Uterus (tissue), 4 donors: Measurements from ENCODE around the gene PWP1. TPM values are rescaled to one million over a fixed set of nuclear protein-coding genes. Genes with fewer than 3 reads are reported as not detected.

Source experiments
- DNase-seq, 2 donors: peaks; one replicate each; pipeline ENCODE4 v3.0.0-alpha.2; 2019 to 2020
- H3K27ac ChIP-seq, 2 donors: fragments of 200-600 bp; sonication (generic); 1 replicate in 1 of 2; 2 replicates in 1 of 2; pipeline ENCODE4 v1.5.1; 2016 to 2018
- H3K27me3 ChIP-seq, 2 donors: fragments of 200-600 bp; sonication (generic); one replicate each; pipeline ENCODE4 v1.5.1; 2018 to 2019; ENCODE audit warnings: control low read depth in 1 of 2
- H3K36me3 ChIP-seq, 2 donors: fragments of 200-600 bp; sonication (generic); one replicate each; pipeline ENCODE4 v1.5.1; 2019; ENCODE audit warnings: control low read depth in 1 of 2
- H3K4me1 ChIP-seq, 2 donors: fragments of 200-600 bp; sonication (generic); one replicate each; pipeline ENCODE4 v1.5.1; 2018 to 2019; ENCODE audit warnings: control low read depth in 1 of 2
- H3K4me3 ChIP-seq, 2 donors: fragments of 200-600 bp; sonication (generic); 1 replicate in 1 of 2; 2 replicates in 1 of 2; pipeline ENCODE4 v1.5.1; 2018 to 2019; ENCODE audit warnings: mild to moderate bottlenecking in 1 of 2
- H3K9me3 ChIP-seq, 2 donors: fragments of 200-600 bp; sonication (generic); one replicate each; pipeline ENCODE4 v1.5.1; 2019; ENCODE audit warnings: control low read depth in 1 of 2
- CTCF ChIP-seq, 4 experiments: fragments of 200-600 bp in 2 of 4; fragments of 450-650 bp in 2 of 4; sonication (generic) in 2 of 4; IDR thresholded peaks; one replicate each; pipeline ENCODE4 v1.5.1; 2016 to 2019; ENCODE audit warnings: antibody characterized with exemption in 4 of 4, mild to moderate bottlenecking in 2 of 4, moderate library complexity in 1 of 4
- POLR2A ChIP-seq, 2 donors: fragments of 450-650 bp; IDR thresholded peaks; one replicate each; pipeline ENCODE4 v1.6.1; 2016; ENCODE audit warnings: antibody characterized with exemption in 2 of 2, mild to moderate bottlenecking in 1 of 2, moderate library complexity in 1 of 2
- intact Hi-C: fragments of 100-400 bp; cut with DNase I; formaldehyde crosslinking; loops from one replicate; pipeline ENCODE4 v1.15.1; 2023; ENCODE audit warnings: low total_unique reads
- total RNA-seq, 4 donors: library from RNA; depleted of rRNA in 3 of 4; stranded (reverse); fragments of >200 nt in 3 of 4; gene quantifications; one replicate each; pipeline versions ENCODE4 v1.1.0 to v1.2.4, GENCODE V29; 2014 to 2023
- donor health status: DM: yes; HTN: yes; CAD: no.

PWP1 gene
- total RNA-seq, 4 donors from 2014 or later = 28.6 to 80.9 (median 63.5) TPM

DNA sequence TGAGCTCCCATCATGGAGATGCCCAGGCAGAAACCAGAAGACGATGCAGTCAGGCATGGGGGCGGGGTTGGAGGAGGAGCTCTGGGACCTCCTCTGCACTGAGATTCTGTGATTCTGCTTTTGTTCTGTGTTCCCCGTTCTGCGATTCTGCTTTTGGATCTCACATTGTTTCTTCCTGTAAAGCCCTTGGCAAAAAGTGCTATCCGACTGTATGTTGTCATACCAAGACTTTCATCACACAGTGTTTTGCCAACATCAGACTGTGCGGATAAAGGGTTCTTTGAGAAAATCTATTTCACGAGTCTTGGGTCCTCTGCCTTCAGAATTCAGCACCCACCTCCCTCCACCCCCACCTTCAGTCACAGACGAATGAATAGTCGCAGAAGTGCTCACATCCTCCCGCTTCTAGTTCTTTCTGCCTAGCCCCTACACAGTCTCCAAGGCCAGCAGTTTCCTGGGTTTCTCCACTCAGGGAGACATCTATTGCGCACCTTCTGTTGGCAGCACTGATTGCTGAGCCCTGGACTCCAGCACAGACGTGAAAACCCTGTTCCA is 24.7 kb upstream of the PWP1 start:
- no peak overlapping the region for H3K27ac ChIP-seq
- intact Hi-C loops = no loop called here
- no peak overlapping the region for H3K4me3 ChIP-seq
- DNase-seq = no peak
- no peaks in the 10 kb centered on the region for H3K4me1 ChIP-seq
- H3K36me3 ChIP-seq = no peaks in the 10 kb centered on the region
- H3K9me3 ChIP-seq = no peaks in the 10 kb centered on the region
- TF ChIP-seq POLR2A (IDR thresholded peaks at IDR 0.05) = no peak
- no peak for TF ChIP-seq CTCF (IDR thresholded peaks at IDR 0.05)
- H3K27me3 ChIP-seq = no peaks in the 10 kb centered on the region

DNA sequence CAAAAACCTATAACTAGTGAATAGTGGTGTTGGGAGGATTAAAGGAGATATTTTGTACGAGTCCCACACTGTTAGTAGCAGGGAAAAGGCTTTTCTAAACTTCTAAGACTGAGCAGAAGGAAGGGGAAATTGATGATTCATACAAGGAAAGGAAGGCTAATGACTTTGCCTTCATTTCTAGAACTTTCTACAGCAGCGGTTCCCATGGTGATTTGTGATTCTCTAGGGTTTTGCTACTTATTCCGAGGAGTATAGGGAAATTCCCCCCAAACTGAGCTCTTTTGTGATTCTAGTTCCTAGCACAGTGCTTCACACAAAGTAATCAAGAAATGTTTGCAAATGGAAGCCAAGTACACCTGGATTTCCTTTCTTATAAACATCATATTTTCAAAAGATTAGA is 23.8 kb upstream of the PWP1 start:
- no peaks in the 10 kb centered on the region for H3K9me3 ChIP-seq
- TF ChIP-seq POLR2A (IDR thresholded peaks at IDR 0.05) = no peak
- TF ChIP-seq CTCF (IDR thresholded peaks at IDR 0.05) = no peak
- H3K36me3 ChIP-seq = no peaks in the 10 kb centered on the region
- no peak overlapping the region for H3K4me3 ChIP-seq
- no peak for DNase-seq
- no peak overlapping the region for H3K27ac ChIP-seq
- H3K4me1 ChIP-seq = no peaks in the 10 kb centered on the region
- H3K27me3 ChIP-seq = no peaks in the 10 kb centered on the region
- intact Hi-C loops = no loop called here

GRCh38 chr12:107662484-107662883 is 23.1 kb upstream of the PWP1 start:
- no peak overlapping the region for H3K4me3 ChIP-seq
- DNase-seq = no peak
- TF ChIP-seq CTCF (IDR thresholded peaks at IDR 0.05) (no peak), POLR2A (IDR thresholded peaks at IDR 0.05) (no peak)
- H3K4me1 ChIP-seq = no peaks in the 10 kb centered on the region
- no peaks in the 10 kb centered on the region for H3K36me3 ChIP-seq
- no peaks in the 10 kb centered on the region for H3K9me3 ChIP-seq
- intact Hi-C loops = no loop called here
- H3K27me3 ChIP-seq = no peaks in the 10 kb centered on the region
- no peak overlapping the region for H3K27ac ChIP-seq

DNA sequence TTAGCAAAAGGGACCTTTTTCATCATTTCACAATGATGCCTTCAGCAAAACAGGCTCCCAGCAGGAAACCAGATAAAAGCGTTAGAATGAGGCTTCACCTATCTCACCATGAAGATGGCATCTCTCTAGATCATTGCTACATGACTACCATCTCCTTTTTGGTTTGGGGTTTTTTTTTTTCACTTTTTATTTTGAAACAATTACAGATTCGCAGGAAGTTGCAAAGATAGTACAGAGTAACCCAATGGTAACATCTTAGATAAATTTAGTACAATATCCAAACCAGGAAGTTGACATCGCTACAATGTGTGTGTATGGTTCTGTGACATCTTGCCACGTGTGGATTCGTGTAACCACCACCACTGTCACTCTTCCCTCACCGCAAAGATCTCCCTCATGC is 22.3 kb upstream of the PWP1 start:
- intact Hi-C loops = no loop called here
- no peak for TF ChIP-seq POLR2A (IDR thresholded peaks at IDR 0.05)
- no peak for TF ChIP-seq CTCF (IDR thresholded peaks at IDR 0.05)
- no peaks in the 10 kb centered on the region for H3K36me3 ChIP-seq
- no peak for DNase-seq
- H3K27me3 ChIP-seq = no peaks in the 10 kb centered on the region
- H3K9me3 ChIP-seq = no peaks in the 10 kb centered on the region
- no peak overlapping the region for H3K4me3 ChIP-seq
- no peaks in the 10 kb centered on the region for H3K4me1 ChIP-seq
- H3K27ac ChIP-seq = no peak overlapping the region

- no peak overlapping the region for H3K4me3 ChIP-seq
- no peaks in the 10 kb centered on the region for H3K9me3 ChIP-seq
- H3K36me3 ChIP-seq = no peaks in the 10 kb centered on the region
- H3K27ac ChIP-seq = no peak overlapping the region
- DNase-seq = no peak
- no peaks in the 10 kb centered on the region for H3K4me1 ChIP-seq
- H3K27me3 ChIP-seq = no peaks in the 10 kb centered on the region
- no peak for TF ChIP-seq POLR2A (IDR thresholded peaks at IDR 0.05)
- TF ChIP-seq CTCF (IDR thresholded peaks at IDR 0.05) = no peak
- intact Hi-C loops = no loop called here
Measured at GRCh38 chr12:107666009-107666408, 19.6 kb upstream of the PWP1 start.
